ENCODE measurements around the gene SCYL2.

The SCYL2 gene

DNA sequence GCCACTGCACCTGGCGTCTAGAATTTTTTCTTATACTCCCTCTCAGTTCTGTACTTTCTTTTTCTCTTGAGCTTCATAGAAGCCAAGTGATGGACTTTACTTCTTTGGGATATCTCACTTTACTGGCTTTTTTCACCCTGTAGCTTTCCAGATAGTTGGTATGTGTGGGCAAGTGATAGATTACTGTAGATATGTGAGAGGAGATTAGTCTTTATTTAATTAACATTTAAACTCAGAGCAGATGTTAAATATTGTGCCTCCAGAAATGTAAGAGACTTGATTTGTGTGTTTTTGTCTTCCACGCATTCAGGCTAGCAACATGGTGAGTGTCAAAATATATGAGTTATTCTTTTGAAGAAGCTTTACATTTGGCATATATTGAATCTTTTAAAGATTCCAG, 50.4 kb downstream of the SCYL2 start:
- Histone ChIP-seq H3K27ac (no peak overlapping the region), H3K9me3 (no peaks in the 10 kb centered on the region), H3K4me3 (no peak overlapping the region), H3K36me3 (peaks cover 49 to 57% (median 56%) of the 10 kb centered on the region in 3 donors), H3K27me3 (no peaks in the 10 kb centered on the region), H3K4me1 (no peaks in the 10 kb centered on the region)
- no peak for DNase-seq
- intact Hi-C loops (cut with DNase I; ENCODE audit: low total_unique reads) = no loop called here
- TF ChIP-seq, protein P1, sequence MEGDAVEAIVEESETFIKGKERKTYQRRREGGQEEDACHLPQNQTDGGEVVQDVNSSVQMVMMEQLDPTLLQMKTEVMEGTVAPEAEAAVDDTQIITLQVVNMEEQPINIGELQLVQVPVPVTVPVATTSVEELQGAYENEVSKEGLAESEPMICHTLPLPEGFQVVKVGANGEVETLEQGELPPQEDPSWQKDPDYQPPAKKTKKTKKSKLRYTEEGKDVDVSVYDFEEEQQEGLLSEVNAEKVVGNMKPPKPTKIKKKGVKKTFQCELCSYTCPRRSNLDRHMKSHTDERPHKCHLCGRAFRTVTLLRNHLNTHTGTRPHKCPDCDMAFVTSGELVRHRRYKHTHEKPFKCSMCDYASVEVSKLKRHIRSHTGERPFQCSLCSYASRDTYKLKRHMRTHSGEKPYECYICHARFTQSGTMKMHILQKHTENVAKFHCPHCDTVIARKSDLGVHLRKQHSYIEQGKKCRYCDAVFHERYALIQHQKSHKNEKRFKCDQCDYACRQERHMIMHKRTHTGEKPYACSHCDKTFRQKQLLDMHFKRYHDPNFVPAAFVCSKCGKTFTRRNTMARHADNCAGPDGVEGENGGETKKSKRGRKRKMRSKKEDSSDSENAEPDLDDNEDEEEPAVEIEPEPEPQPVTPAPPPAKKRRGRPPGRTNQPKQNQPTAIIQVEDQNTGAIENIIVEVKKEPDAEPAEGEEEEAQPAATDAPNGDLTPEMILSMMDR (IDR thresholded peaks at IDR 0.05) = no peak

DNA sequence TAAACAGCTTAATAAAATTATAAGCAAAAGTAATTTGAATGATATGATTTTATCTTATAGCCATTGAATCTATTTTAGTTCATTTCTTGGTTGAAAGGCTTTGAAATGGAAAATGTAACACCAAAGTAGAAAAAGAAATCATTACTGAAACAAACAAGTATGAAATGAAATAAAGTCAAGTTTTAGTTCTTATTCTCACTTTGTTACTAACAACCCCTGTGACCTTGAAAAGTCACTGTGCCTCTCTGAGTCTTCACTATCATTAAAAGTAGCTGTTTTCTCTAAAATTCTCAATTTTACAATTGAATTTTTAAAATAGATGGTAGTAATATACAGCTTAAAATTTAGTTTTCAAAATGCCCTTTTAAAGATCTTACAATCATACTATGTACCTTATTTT, 57.5 kb downstream of the SCYL2 start:
- peaks cover 22 to 38% (median 23%) of the 10 kb centered on the region in 3 donors for H3K36me3 ChIP-seq
- TF ChIP-seq, protein P1 (IDR thresholded peaks at IDR 0.05) = no peak
- DNase-seq = no peak
- H3K27me3 ChIP-seq = no peaks in the 10 kb centered on the region
- no peak overlapping the region for H3K27ac ChIP-seq
- intact Hi-C loops (cut with DNase I; ENCODE audit: low total_unique reads) = no loop called here
- H3K4me3 ChIP-seq = no peak overlapping the region
- H3K9me3 ChIP-seq = no peaks in the 10 kb centered on the region
- H3K4me1 ChIP-seq = no peaks in the 10 kb centered on the region

DNA sequence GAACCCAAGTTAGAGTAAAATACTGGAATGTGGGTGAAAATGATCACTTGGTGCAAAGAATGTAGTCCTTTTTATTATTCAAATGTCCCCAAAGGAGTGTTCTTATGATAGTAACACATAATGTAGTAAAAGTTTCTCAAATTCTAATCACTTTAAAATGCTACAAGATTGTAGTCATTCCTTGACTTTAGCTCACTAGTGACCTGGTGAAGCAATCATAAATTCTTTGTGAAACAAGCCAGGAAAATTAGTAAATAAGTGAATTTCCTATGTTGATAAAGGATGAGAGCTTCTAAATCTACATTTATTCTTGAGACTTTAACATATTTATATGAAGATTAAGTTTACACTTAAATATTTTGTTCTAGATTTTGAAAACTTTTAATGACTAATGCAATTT, 59.2 kb downstream of the SCYL2 start:
- Histone ChIP-seq H3K27ac (no peak overlapping the region), H3K4me1 (no peaks in the 10 kb centered on the region), H3K36me3 (peaks cover 28 to 53% (median 38%) of the 10 kb centered on the region in 3 donors), H3K4me3 (no peak overlapping the region), H3K27me3 (no peaks in the 10 kb centered on the region), H3K9me3 (no peaks in the 10 kb centered on the region)
- TF ChIP-seq, protein P1 (IDR thresholded peaks at IDR 0.05) = no peak
- intact Hi-C loops (cut with DNase I; ENCODE audit: low total_unique reads) = no loop called here
- DNase-seq = no peak

DNA sequence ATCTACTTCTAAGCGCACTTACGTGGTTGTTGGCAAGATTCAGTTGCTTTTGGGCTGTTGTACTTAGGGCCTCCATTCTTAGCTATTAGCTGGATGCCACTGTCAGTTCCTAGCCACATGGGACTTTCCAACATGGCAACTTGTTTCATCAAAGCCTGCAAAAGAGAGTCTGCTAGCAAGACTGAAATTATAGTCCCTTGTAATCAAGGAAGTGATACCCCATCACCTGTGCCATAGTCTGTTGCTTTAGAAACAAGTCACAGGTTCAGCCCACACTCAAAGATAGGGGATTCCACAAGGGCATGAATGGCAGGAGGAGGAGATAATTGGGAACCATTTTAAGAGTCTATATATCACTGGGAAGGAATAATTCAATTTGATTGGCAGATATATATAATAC, 62.8 kb downstream of the SCYL2 start:
- Histone ChIP-seq H3K4me1 (no peaks in the 10 kb centered on the region), H3K9me3 (no peaks in the 10 kb centered on the region), H3K36me3 (peaks cover 37 to 77% (median 58%) of the 10 kb centered on the region in 3 donors), H3K27ac (no peak overlapping the region), H3K4me3 (no peak overlapping the region), H3K27me3 (no peaks in the 10 kb centered on the region)
- intact Hi-C loops (cut with DNase I; ENCODE audit: low total_unique reads) = no loop called here
- DNase-seq = no peak
- TF ChIP-seq, protein P1 (IDR thresholded peaks at IDR 0.05) = no peak

DNA sequence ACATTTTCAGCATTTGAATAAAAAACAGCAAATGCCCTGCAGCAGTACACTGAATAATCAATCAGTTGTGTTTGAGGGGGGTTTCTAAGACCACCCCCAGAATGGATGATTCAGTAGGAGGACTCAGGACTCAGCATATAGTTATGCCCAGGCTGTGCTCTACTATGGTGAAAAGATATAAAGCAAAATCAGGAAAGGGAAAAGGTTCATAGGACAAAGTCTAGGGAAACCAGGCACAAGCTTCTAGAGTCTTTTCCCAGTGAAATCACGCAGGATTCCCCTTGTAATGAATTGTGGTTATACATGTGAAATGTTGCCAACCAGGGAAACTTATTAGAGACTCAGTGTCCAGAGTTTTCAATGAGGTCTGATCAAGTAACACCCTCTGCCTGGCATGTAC, 64.9 kb downstream of the SCYL2 start:
- Histone ChIP-seq H3K27ac (no peak overlapping the region), H3K27me3 (no peaks in the 10 kb centered on the region), H3K4me3 (no peak overlapping the region), H3K9me3 (no peaks in the 10 kb centered on the region), H3K36me3 (peaks cover 55 to 84% (median 75%) of the 10 kb centered on the region in 3 donors), H3K4me1 (no peaks in the 10 kb centered on the region)
- TF ChIP-seq, protein P1 (IDR thresholded peaks at IDR 0.05) = no peak
- DNase-seq = no peak
- intact Hi-C loops (cut with DNase I; ENCODE audit: low total_unique reads) = no loop called here

DNA sequence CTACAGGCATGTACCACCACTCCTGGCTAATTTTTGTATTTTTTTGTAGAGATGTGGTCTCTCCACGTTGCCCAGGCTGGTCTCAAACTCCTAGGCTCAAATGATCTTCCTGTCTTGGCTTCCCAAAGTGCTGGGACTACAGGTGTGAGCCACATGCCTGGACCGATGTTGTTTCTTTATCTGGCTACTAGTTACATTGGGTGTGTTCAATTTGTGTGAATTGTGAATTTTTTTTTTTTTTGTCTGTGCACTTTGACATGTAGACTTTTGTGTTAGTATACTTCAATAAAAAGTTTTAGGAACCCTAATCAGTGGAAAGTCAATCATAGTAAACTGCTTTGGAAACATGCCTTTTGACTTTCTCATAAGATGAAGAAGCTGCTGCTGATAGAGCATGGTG, 65.9 kb downstream of the SCYL2 start:
- peaks cover 57 to 80% (median 74%) of the 10 kb centered on the region in 3 donors for H3K36me3 ChIP-seq

More for the DNA sequence above, 65.9 kb downstream of the SCYL2 start:
- TF ChIP-seq, protein P1 (IDR thresholded peaks at IDR 0.05) = no peak
- intact Hi-C loops (cut with DNase I; ENCODE audit: low total_unique reads) = no loop called here
- H3K27me3 ChIP-seq = no peaks in the 10 kb centered on the region
- DNase-seq = no peak
- no peaks in the 10 kb centered on the region for H3K9me3 ChIP-seq
- no peak overlapping the region for H3K4me3 ChIP-seq
- H3K4me1 ChIP-seq = no peaks in the 10 kb centered on the region
- no peak overlapping the region for H3K27ac ChIP-seq
